GM12878 (cell line): ENCODE data around the gene CCR1. TPM values are rescaled to one million over a fixed set of nuclear protein-coding genes. Genes with fewer than 3 reads are reported as not detected.

Experiments used
- ATAC-seq: fragments of 200-7000 bp; cut with Tn5 transposase; 3 replicates; pipeline ENCODE4 v1.9.1; 2020; ENCODE audit warnings: mild to moderate bottlenecking, moderate library complexity
- BruUV-seq: library from RNA; stranded (reverse); fragments of 400-500 nt; replicated peaks from 2 replicates; lab custom pipeline; 2021; lab: Mats Ljungman, UMichigan
- CTCF ChIA-PET: fragments of 300-600 bp; sonication (Branson Sonifier 250); formaldehyde crosslinking; extraction: SDS; loops from one replicate; lab custom pipeline; 2021; ENCODE audit warnings: inconsistent platforms; lab: Yijun Ruan, JAX
- POLR2A ChIA-PET: fragments of 350-600 bp; formaldehyde crosslinking; extraction: SDS; loops from one replicate; lab custom pipeline; 2021; ENCODE audit warnings: inconsistent platforms; lab: Charles Lee
- RAD21 ChIA-PET: fragments of 300-600 bp; sonication (Branson Sonifier 250); formaldehyde crosslinking; loops from one replicate; lab custom pipeline; 2023; ENCODE audit warnings: antibody characterized with exemption; ENCODE audit not compliant: unreplicated experiment; lab: Charles Lee
- SMC1A ChIA-PET: fragments of 300-600 bp; sonication (Branson Sonifier 250); formaldehyde crosslinking; loops from one replicate; lab custom pipeline; 2023; ENCODE audit not compliant: unreplicated experiment, uncharacterized antibody; lab: Charles Lee
- DNase-seq: peaks from one replicate; pipeline ENCODE4 v3.0.0-alpha.2; 2011; ENCODE audit warnings: low read depth, low spot score
- FAIRE-seq: peaks from 3 replicates; lab custom pipeline; 2011; peaks lifted over from hg19 to GRCh38; lab: Jason Lieb, UNC
- H2AFZ ChIP-seq: 2 replicates; pipeline ENCODE4 v1.6.0; 2011; ENCODE audit warnings: low read depth, low read length, control low read depth; ENCODE audit not compliant: control insufficient read depth
- H3K27ac ChIP-seq: 2 replicates; pipeline ENCODE4 v1.5.1; 2011; ENCODE audit warnings: control low read depth; ENCODE audit not compliant: control insufficient read depth, insufficient read depth
- H3K27me3 ChIP-seq, 2 experiments: replicated peaks in 1 of 2; 2 replicates each; pipeline versions ENCODE4 v1.6.0 to v1.6.1; 2011; ENCODE audit warnings: low read length in 1 of 2; ENCODE audit not compliant: control insufficient read depth in 2 of 2, insufficient read depth in 2 of 2
- H3K36me3 ChIP-seq, 2 experiments: 2 replicates each; pipeline ENCODE4 v1.5.1; 2011; ENCODE audit warnings: low read length in 1 of 2; ENCODE audit not compliant: control insufficient read depth in 2 of 2, insufficient read depth in 2 of 2
- H3K4me1 ChIP-seq: 2 replicates; pipeline ENCODE4 v1.6.1; 2011; ENCODE audit warnings: mild to moderate bottlenecking, low read length, moderate library complexity, mixed read lengths; ENCODE audit not compliant: control insufficient read depth, insufficient read depth
- H3K4me2 ChIP-seq: 2 replicates; pipeline ENCODE4 v1.6.0; 2011; ENCODE audit warnings: control low read depth; ENCODE audit not compliant: control insufficient read depth, insufficient read depth
- H3K4me3 ChIP-seq: fragments of 200-600 bp; sonication (generic); 2 replicates; pipeline ENCODE4 v1.5.1; 2016
- H3K79me2 ChIP-seq: 2 replicates; pipeline ENCODE4 v1.6.0; 2011; ENCODE audit warnings: low read length; ENCODE audit not compliant: control insufficient read depth, insufficient read depth
- H3K9ac ChIP-seq: 2 replicates; pipeline ENCODE4 v1.8.0; 2011; ENCODE audit warnings: low read length, control low read depth, mixed read lengths; ENCODE audit not compliant: control insufficient read depth, insufficient read depth
- H3K9me3 ChIP-seq: replicated peaks from 3 replicates; pipeline ENCODE4 v1.5.1; 2011; ENCODE audit warnings: mild to moderate bottlenecking, low read length; ENCODE audit not compliant: control insufficient read depth, insufficient read depth
- H4K20me1 ChIP-seq: 2 replicates; pipeline ENCODE4 v1.6.0; 2011; ENCODE audit not compliant: control insufficient read depth, insufficient read depth
- CHD1 ChIP-seq: IDR thresholded peaks from 2 replicates; pipeline ENCODE4 v1.6.1; 2012; ENCODE audit warnings: low read depth, low read length, improper control_type of control experiment
- CTCF ChIP-seq, 3 experiments: IDR thresholded peaks in 2 of 3; conservative IDR thresholded peaks in 1 of 3; 2 replicates each; pipeline ENCODE4 v1.5.1; 2011; ENCODE audit warnings: low read depth in 3 of 3, low read length in 3 of 3, mild to moderate bottlenecking in 3 of 3, control low read depth in 2 of 3, moderate library complexity in 2 of 3, inconsistent platforms in 1 of 3, mixed read lengths in 1 of 3; ENCODE audit not compliant: control insufficient read depth in 2 of 3, insufficient read depth in 1 of 3; ENCODE audit errors: extremely low read depth in 1 of 3
- EED ChIP-seq: sonication (generic); IDR thresholded peaks from 2 replicates; pipeline ENCODE4 v1.6.1; 2016; ENCODE audit warnings: antibody characterized with exemption, low read depth
- EZH2 ChIP-seq: IDR thresholded peaks from 2 replicates; pipeline ENCODE4 v1.6.1; 2012; ENCODE audit warnings: low read depth, mild to moderate bottlenecking, control low read depth, inconsistent platforms, low read length, borderline replicate concordance; ENCODE audit not compliant: control insufficient read depth
- NR2C1 ChIP-seq: fragments of 450-650 bp; IDR thresholded peaks from 2 replicates; pipeline ENCODE4 v1.6.1; 2017; ENCODE audit warnings: antibody characterized with exemption, mild to moderate bottlenecking, moderate library complexity
- NR2F1 ChIP-seq: fragments of 450-650 bp; conservative IDR thresholded peaks from 2 replicates; pipeline ENCODE4 v1.6.1; 2017; ENCODE audit warnings: mild to moderate bottlenecking
- RAD21 ChIP-seq: IDR thresholded peaks from 2 replicates; pipeline ENCODE4 v1.6.1; 2011; ENCODE audit warnings: mild to moderate bottlenecking, low read depth, low read length, moderate library complexity; ENCODE audit not compliant: insufficient read depth
- RCOR1 ChIP-seq: conservative IDR thresholded peaks from 2 replicates; pipeline ENCODE4 v1.6.1; 2012; ENCODE audit warnings: low read depth, low read length, improper control_type of control experiment
- SMC3 ChIP-seq: IDR thresholded peaks from 2 replicates; pipeline ENCODE4 v1.6.1; 2011; ENCODE audit warnings: low read length, improper control_type of control experiment, borderline replicate concordance
- YY1 ChIP-seq: IDR thresholded peaks from 2 replicates; pipeline ENCODE4 v1.6.1; 2011; ENCODE audit warnings: low read depth, mild to moderate bottlenecking, low read length
- WGBS: methylation state at CpG from one replicate; pipeline ENCODE4 v1.1.6; 2016; ENCODE audit warnings: low lambda C conversion rate; ENCODE audit not compliant: insufficient replicate concordance, insufficient coverage; ENCODE audit errors: missing lambda C conversion rate; 5-methylcytosine and 5-hydroxymethylcytosine counted together
- in situ Hi-C: fragments of 300-500 bp; cut with MboI; formaldehyde crosslinking; loops from 9 replicates; pipeline ENCODE4 v1.14.3; 2018; ENCODE audit warnings: mixed read lengths
- intact Hi-C: fragments of 100-400 bp; cut with micrococcal nuclease; formaldehyde crosslinking; loops from one replicate; pipeline ENCODE4 v1.14.2; 2022; ENCODE audit not compliant: unreplicated experiment
- polyA plus RNA-seq, 11 experiments: library from polyadenylated mRNA; depleted of rRNA in 4 of 11; unstranded in 6 of 11; stranded (reverse) in 5 of 11; fragments of >200 nt; fragmentation: Nextera tagmentation in 4 of 11; fragmentation: Illumina TruSeq in 1 of 11; extraction: Ambion mirVana in 4 of 11; extraction: Trizol in 1 of 11; gene quantifications; 1 replicate in 1 of 11; 2 replicates in 10 of 11; pipeline versions ENCODE4 v1.2.1 to v1.2.3, GENCODE V29; 2011 to 2016; ENCODE audit warnings: inconsistent platforms in 2 of 11, missing spikeins in 2 of 11, low read depth in 1 of 11
- total RNA-seq, 4 experiments: library from RNA; depleted of rRNA in 3 of 4; stranded (reverse); fragments of >200 nt in 3 of 4; fragmentation: Illumina TruSeq in 1 of 4; extraction: Trizol in 1 of 4; gene quantifications; 2 replicates each; pipeline versions ENCODE4 v1.2.1 to v1.2.3, GENCODE V29; 2013 to 2021
- TF ChIP-seq, protein P1 (sequence below): fragments of 450-650 bp; IDR thresholded peaks from 2 replicates; pipeline ENCODE4 v1.6.1; 2016; ENCODE audit warnings: mild to moderate bottlenecking

Gene CCR1
- total and polyA plus RNA-seq, 10 of the 15 experiments (the other 5 are each of a cell fraction or from before 2014, with no cell fraction given), result 2.3 to 11.0 (median 7.8) TPM

DNA sequence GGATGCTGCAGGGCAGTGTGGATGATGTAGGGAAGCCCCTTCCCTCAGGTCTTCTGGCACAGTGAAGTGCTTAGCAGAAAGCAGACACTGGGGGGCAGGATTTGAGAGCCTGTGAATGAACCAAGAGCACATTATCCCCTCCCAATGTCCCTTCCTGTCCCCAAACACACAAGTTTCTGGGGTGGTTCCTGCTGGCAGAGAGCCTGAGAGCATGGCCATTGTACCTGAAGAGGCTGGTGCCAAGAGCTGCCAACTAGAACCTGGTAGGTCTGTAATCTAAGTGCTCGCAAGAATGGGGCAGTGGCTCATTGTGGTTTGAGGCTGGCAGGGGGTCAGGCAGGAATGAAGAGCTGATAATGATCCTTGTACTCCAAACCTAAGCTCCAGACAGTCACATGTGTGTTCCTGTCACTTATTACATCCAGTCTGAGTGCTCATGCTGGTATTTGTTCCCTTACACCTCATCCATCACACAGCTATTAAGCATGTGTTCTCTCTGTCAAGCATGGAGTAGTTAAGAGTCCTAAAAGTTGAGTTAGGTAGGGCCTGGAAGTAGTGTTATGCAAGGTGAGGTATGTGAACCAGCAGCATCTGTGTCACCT, 6.7 kb upstream of the CCR1 start:
- H3K79me2 ChIP-seq, result no peaks in the 10 kb centered on the region
- no peaks in the 10 kb centered on the region for H4K20me1 ChIP-seq
- DNase-seq, result no peak
- peaks cover 31% of the 10 kb centered on the region for H3K4me1 ChIP-seq
- in situ Hi-C loops (loop anchor here (5.0 to 10.0 kb wide), 2 partner anchors 157 to 270 kb away; partner anchors contain the start of genes CCR5 and CXCR6), intact Hi-C loops (loop anchor here (1.0 kb wide), 2 partner anchors 153 to 157 kb away; no protein-coding TSS in a partner anchor)
- no peak overlapping the region for H3K27ac ChIP-seq
- ChIA-PET RAD21 (interaction anchor here (0.8 to 14.4 kb wide), 16 partner anchors 24 to 276 kb away, joined by 3 to 421 read pairs (median 6); partner anchors contain the start of genes CCR3 and CCR5), POLR2A (interaction anchor here (1.4 to 1.8 kb wide), 3 partner anchors 154 to 162 kb away, joined by 4 to 10 read pairs (median 4); no protein-coding TSS in a partner anchor), SMC1A (interaction anchor here (0.7 to 7.2 kb wide), 20 partner anchors 8 to 167 kb away, joined by 3 to 434 read pairs (median 8); partner anchors contain the start of genes CCR1 and CCR5), CTCF (interaction anchor here (0.6 to 8.0 kb wide), 33 partner anchors 10 to 273 kb away, joined by 3 to 555 read pairs (median 5); partner anchors contain the start of gene CCR5)
- WGBS, result 89% methylated on average over 1 of the region's 1 CpG
- ATAC-seq, result peak; percentile 85
- peak; percentile 78 for FAIRE-seq
- H3K9me3 ChIP-seq, result no peaks in the 10 kb centered on the region
- peak; percentile 69 for TF ChIP-seq RAD21
- no peak for TF ChIP-seq NR2F1
- no peak for TF ChIP-seq RCOR1
- TF ChIP-seq YY1, result peak; percentile 35; the same call in 1 of the 2 replicates
- TF ChIP-seq SMC3, result peak; percentile 59
- TF ChIP-seq EZH2, result no peak
- no peak for TF ChIP-seq EED
- TF ChIP-seq NR2C1, result no peak
- TF ChIP-seq, protein P1, sequence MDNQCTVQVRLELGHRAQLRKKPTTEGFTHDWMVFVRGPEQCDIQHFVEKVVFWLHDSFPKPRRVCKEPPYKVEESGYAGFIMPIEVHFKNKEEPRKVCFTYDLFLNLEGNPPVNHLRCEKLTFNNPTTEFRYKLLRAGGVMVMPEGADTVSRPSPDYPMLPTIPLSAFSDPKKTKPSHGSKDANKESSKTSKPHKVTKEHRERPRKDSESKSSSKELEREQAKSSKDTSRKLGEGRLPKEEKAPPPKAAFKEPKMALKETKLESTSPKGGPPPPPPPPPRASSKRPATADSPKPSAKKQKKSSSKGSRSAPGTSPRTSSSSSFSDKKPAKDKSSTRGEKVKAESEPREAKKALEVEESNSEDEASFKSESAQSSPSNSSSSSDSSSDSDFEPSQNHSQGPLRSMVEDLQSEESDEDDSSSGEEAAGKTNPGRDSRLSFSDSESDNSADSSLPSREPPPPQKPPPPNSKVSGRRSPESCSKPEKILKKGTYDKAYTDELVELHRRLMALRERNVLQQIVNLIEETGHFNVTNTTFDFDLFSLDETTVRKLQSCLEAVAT, result no peak
- TF ChIP-seq CTCF (IDR thresholded peaks at IDR 0.05 in 2 of 3, conservative IDR thresholded peaks at IDR 0.05 in 1 of 3; ENCODE audit: control insufficient read depth in 2 of 3, extremely low read depth in 1 of 3, insufficient read depth in 1 of 3, low read depth in 3 of 3, low read length in 3 of 3), result peak; percentile 44 to 64 (median 61); a peak in 5 of 6 replicates
- TF ChIP-seq CHD1, result no peak
- H3K9ac ChIP-seq, result no peak overlapping the region; the same call in 1 of the 2 replicates
- H3K36me3 ChIP-seq, result no peaks in the 10 kb centered on the region
- H3K4me3 ChIP-seq, result no peak overlapping the region
- BruUV-seq, result no TSS peak
- no peak overlapping the region for H3K4me2 ChIP-seq
- H2AFZ ChIP-seq, result no peak overlapping the region
- H3K27me3 ChIP-seq, result peaks cover 0 to 5% of the 10 kb centered on the region in 2 experiments; a peak in 1 of 4 replicates
